ENCODE measurements around the gene IGSF21. TPM values are rescaled to one million over a fixed set of nuclear protein-coding genes. Genes with fewer than 3 reads are reported as not detected.

The IGSF21 gene
- total RNA-seq, 4 donors from 2014 or later, result 0.31 to 3.5 (median 1.7) TPM

- Histone ChIP-seq H3K27me3 (peaks cover 100% of the 10 kb centered on the region), H3K4me3 (no peak overlapping the region)
Observed at GRCh38 chr1:18111605-18112297, 4.2 kb downstream of the IGSF21 start.

DNA sequence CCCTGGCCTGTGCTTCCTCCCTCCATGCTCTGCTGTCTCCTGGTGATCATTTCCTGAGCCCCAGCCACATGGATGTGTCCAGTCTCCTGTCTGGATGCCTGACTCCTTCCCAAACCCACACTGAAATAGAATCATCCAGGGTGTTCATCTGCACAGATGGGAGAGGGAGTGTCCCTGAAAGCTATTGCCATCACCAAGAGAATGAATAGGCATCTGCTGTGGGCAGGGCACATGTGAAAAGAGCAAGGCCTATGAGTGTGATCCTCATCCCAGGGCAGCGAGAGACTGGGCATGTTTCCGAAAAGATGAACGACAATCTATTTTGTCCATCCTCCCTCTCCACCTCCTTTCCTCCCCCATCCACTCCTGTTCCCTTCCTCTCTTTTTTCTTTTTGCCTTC, 5.0 kb downstream of the IGSF21 start:
- ATAC-seq, result no peak
- Histone ChIP-seq H3K27me3 (peaks cover 100% of the 10 kb centered on the region), H3K9me3 (no peaks in the 10 kb centered on the region), H3K4me3 (no peak overlapping the region), H3K27ac (no peak overlapping the region), H3K4me1 (peaks cover 0 to 41% (median 15%) of the 10 kb centered on the region in 3 donors), H3K36me3 (no peaks in the 10 kb centered on the region)
- WGBS, 2 donors (ENCODE audit: low coverage in 1 of 2), result 86 to 87% methylated on average over 3 of the region's 3 CpGs
- TF ChIP-seq POLR2AphosphoS5 (IDR thresholded peaks at IDR 0.05) (no peak), EP300 (IDR thresholded peaks at IDR 0.05) (no peak), POLR2A (IDR thresholded peaks at IDR 0.05) (no peak)
- TF ChIP-seq, protein P1, sequence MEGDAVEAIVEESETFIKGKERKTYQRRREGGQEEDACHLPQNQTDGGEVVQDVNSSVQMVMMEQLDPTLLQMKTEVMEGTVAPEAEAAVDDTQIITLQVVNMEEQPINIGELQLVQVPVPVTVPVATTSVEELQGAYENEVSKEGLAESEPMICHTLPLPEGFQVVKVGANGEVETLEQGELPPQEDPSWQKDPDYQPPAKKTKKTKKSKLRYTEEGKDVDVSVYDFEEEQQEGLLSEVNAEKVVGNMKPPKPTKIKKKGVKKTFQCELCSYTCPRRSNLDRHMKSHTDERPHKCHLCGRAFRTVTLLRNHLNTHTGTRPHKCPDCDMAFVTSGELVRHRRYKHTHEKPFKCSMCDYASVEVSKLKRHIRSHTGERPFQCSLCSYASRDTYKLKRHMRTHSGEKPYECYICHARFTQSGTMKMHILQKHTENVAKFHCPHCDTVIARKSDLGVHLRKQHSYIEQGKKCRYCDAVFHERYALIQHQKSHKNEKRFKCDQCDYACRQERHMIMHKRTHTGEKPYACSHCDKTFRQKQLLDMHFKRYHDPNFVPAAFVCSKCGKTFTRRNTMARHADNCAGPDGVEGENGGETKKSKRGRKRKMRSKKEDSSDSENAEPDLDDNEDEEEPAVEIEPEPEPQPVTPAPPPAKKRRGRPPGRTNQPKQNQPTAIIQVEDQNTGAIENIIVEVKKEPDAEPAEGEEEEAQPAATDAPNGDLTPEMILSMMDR (IDR thresholded peaks at IDR 0.05), result no peak

More at GRCh38 chr1:18111605-18112297, 4.2 kb downstream of the IGSF21 start:
- ATAC-seq, result no peak
- Histone ChIP-seq H3K36me3 (no peaks in the 10 kb centered on the region), H3K4me1 (peaks cover 0 to 48% (median 15%) of the 10 kb centered on the region in 3 donors), H3K9me3 (no peaks in the 10 kb centered on the region), H3K27ac (no peak overlapping the region)
- 44 to 56% methylated on average over 8 to 10 of the region's 12 CpGs for WGBS, 2 donors (ENCODE audit: low coverage in 1 of 2)
- TF ChIP-seq EP300 (IDR thresholded peaks at IDR 0.05) (no peak), POLR2A (IDR thresholded peaks at IDR 0.05) (no peak), POLR2AphosphoS5 (IDR thresholded peaks at IDR 0.05) (no peak)
- TF ChIP-seq, protein P1 (IDR thresholded peaks at IDR 0.05), result no peak

GRCh38 chr1:18114726-18115410, 7.3 kb downstream of the IGSF21 start:
- Histone ChIP-seq H3K27me3 (peaks cover 100% of the 10 kb centered on the region), H3K4me1 (peaks cover 0 to 18% (median 10%) of the 10 kb centered on the region in 3 donors), H3K9me3 (no peaks in the 10 kb centered on the region), H3K4me3 (no peak overlapping the region), H3K27ac (no peak overlapping the region), H3K36me3 (no peaks in the 10 kb centered on the region)
- no peak for ATAC-seq
- no peak for TF ChIP-seq POLR2AphosphoS5 (IDR thresholded peaks at IDR 0.05)
- no peak for TF ChIP-seq EP300 (IDR thresholded peaks at IDR 0.05)
- TF ChIP-seq POLR2A (IDR thresholded peaks at IDR 0.05), result no peak
- TF ChIP-seq, protein P1 (IDR thresholded peaks at IDR 0.05), result no peak
- WGBS, 2 donors (ENCODE audit: low coverage in 1 of 2), result 87 to 94% methylated on average over 2 of the region's 3 CpGs

DNA sequence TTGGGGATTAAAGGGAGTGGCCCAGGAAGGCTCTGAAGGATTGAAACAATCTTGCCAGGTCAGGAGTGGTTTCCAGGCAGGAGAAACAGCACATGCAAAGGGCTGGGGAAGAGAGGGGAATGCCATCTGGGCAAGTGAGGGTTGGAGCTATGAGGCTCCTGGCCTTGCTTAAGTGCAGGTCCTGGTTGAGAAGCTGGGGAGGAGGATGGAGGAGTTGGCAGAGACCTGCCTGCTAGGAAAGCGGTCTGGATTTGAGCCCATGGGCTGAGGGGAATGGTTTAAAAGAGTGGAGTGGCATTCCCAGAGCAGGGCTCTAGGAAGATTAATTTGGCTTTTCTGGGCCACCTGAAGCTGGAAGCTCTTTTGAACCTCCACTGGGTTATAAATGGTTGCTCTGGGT, 9.2 kb downstream of the IGSF21 start:
- TF ChIP-seq POLR2A (IDR thresholded peaks at IDR 0.05) (no peak), EP300 (IDR thresholded peaks at IDR 0.05) (no peak), POLR2AphosphoS5 (IDR thresholded peaks at IDR 0.05) (no peak)
- TF ChIP-seq, protein P1 (IDR thresholded peaks at IDR 0.05), result no peak
- Histone ChIP-seq H3K4me1 (no peaks in the 10 kb centered on the region), H3K4me3 (no peak overlapping the region), H3K27me3 (peaks cover 100% of the 10 kb centered on the region), H3K9me3 (no peaks in the 10 kb centered on the region), H3K27ac (no peak overlapping the region), H3K36me3 (no peaks in the 10 kb centered on the region)
- ATAC-seq, result no peak
- 80% methylated on average over 1 of the region's 1 CpG; no CpG with 5 or more reads in 1 of the 2 donors for WGBS, 2 donors (ENCODE audit: low coverage in 1 of 2)

Measured in gastroesophageal sphincter (tissue), 4 donors.